Activated T-helper 1 cell treated with anti-CD3 and anti-CD28 coated beads, Interleukin-12 subunit alpha, Interleukin-12 subunit beta, Interleukin-2, Interleukin-4 antibody, amounts not matched to agents 30 ng/mL and 10 ng/mL and 1 ng/mL, durations not matched to agents 14 hours and 24 hours and 36 hours (primary cell): ENCODE measurements around the gene C3AR1. TPM values are rescaled to one million over a fixed set of nuclear protein-coding genes. Genes with fewer than 3 reads are reported as not detected.

Experiments
- DNase-seq: peaks from one replicate; pipeline ENCODE4 v3.0.0; 2021; ENCODE audit warnings: low spot score
- H3K27ac Mint-ChIP-seq: one replicate; pipeline ENCODE4 v1.8.0; 2021; ENCODE audit warnings: mild to moderate bottlenecking, mixed read lengths
- H3K27me3 Mint-ChIP-seq: one replicate; pipeline ENCODE4 v1.8.0; 2022; ENCODE audit warnings: mild to moderate bottlenecking, moderate library complexity, mixed read lengths; ENCODE audit not compliant: insufficient read depth
- H3K36me3 Mint-ChIP-seq: one replicate; pipeline ENCODE4 v1.8.0; 2021; ENCODE audit warnings: low read depth, mixed read lengths
- H3K4me1 Mint-ChIP-seq: one replicate; pipeline ENCODE4 v1.8.0; 2021; ENCODE audit warnings: low read depth, mixed read lengths
- H3K4me3 Mint-ChIP-seq: one replicate; pipeline ENCODE4 v1.8.0; 2021; ENCODE audit warnings: mild to moderate bottlenecking, moderate library complexity, mixed read lengths
- H3K9me3 Mint-ChIP-seq: one replicate; pipeline ENCODE4 v1.8.0; 2021; ENCODE audit warnings: mixed read lengths
- intact Hi-C: fragments of 100-400 bp; cut with micrococcal nuclease; formaldehyde crosslinking; loops from one replicate; pipeline ENCODE4 v1.15.1; 2024
- total RNA-seq: library from RNA; stranded (reverse); gene quantifications from 2 replicates; pipeline ENCODE4 v1.2.3, GENCODE V29; 2022

The C3AR1 gene
- total RNA-seq, 1 donor from 2014 or later, result 0.60 TPM

- H3K27ac Mint-ChIP-seq, result no peak overlapping the region
Observed at GRCh38 chr12:8050600-8051250, 15.4 kb downstream of the C3AR1 start.

GRCh38 chr12:8048906-8049305 is 17.3 kb downstream of the C3AR1 start:
- Mint-ChIP-seq H3K4me1 (peaks cover 18% of the 10 kb centered on the region), H3K9me3 (no peaks in the 10 kb centered on the region), H3K36me3 (peaks cover 51% of the 10 kb centered on the region), H3K4me3 (no peak overlapping the region), H3K27me3 (no peaks in the 10 kb centered on the region), H3K27ac (no peak overlapping the region)
- intact Hi-C loops, result no loop called here
- DNase-seq, result no peak

More at GRCh38 chr12:8050600-8051250, 15.4 kb downstream of the C3AR1 start:
- intact Hi-C loops, result no loop called here
- Mint-ChIP-seq H3K4me3 (no peak overlapping the region), H3K27me3 (no peaks in the 10 kb centered on the region), H3K36me3 (peaks cover 56% of the 10 kb centered on the region), H3K4me1 (peaks cover 18% of the 10 kb centered on the region), H3K9me3 (no peaks in the 10 kb centered on the region)
- DNase-seq, result no peak

GRCh38 chr12:8047842-8048241 is 18.3 kb downstream of the C3AR1 start:
- no peak overlapping the region for H3K4me3 Mint-ChIP-seq
- peaks cover 18% of the 10 kb centered on the region for H3K4me1 Mint-ChIP-seq
- no peak overlapping the region for H3K27ac Mint-ChIP-seq
- intact Hi-C loops, result no loop called here
- peaks cover 54% of the 10 kb centered on the region for H3K36me3 Mint-ChIP-seq
- no peak for DNase-seq
- no peaks in the 10 kb centered on the region for H3K27me3 Mint-ChIP-seq
- no peaks in the 10 kb centered on the region for H3K9me3 Mint-ChIP-seq

- Mint-ChIP-seq H3K4me1 (peaks cover 18% of the 10 kb centered on the region), H3K36me3 (peaks cover 47% of the 10 kb centered on the region), H3K27me3 (no peaks in the 10 kb centered on the region), H3K9me3 (no peaks in the 10 kb centered on the region), H3K27ac (no peak overlapping the region), H3K4me3 (no peak overlapping the region)
- intact Hi-C loops, result loop anchor here (1.0 kb wide), 3 partner anchors 32 to 186 kb away; no protein-coding TSS in a partner anchor
- DNase-seq, result peak; percentile 65
Observed at GRCh38 chr12:8045952-8046944, 19.9 kb downstream of the C3AR1 start.

GRCh38 chr12:8040791-8041190 is 25.4 kb downstream of the C3AR1 start:
- Mint-ChIP-seq H3K36me3 (peaks cover 26% of the 10 kb centered on the region), H3K4me3 (no peak overlapping the region), H3K27me3 (no peaks in the 10 kb centered on the region), H3K27ac (no peak overlapping the region), H3K4me1 (peaks cover 35% of the 10 kb centered on the region), H3K9me3 (no peaks in the 10 kb centered on the region)
- DNase-seq, result no peak
- intact Hi-C loops, result no loop called here

- H3K36me3 Mint-ChIP-seq, result peaks cover 16% of the 10 kb centered on the region
Observed at GRCh38 chr12:8038659-8039114, 27.5 kb downstream of the C3AR1 start.

GRCh38 chr12:8037947-8038346 is 28.2 kb downstream of the C3AR1 start:
- DNase-seq, result no peak
- intact Hi-C loops, result no loop called here
- Mint-ChIP-seq H3K9me3 (no peaks in the 10 kb centered on the region), H3K27me3 (no peaks in the 10 kb centered on the region), H3K4me3 (peak overlapping the region; percentile 20), H3K36me3 (peaks cover 14% of the 10 kb centered on the region), H3K27ac (no peak overlapping the region), H3K4me1 (peaks cover 62% of the 10 kb centered on the region)

More at GRCh38 chr12:8038659-8039114, 27.5 kb downstream of the C3AR1 start:
- Mint-ChIP-seq H3K27ac (peak overlapping the region; percentile 14), H3K27me3 (no peaks in the 10 kb centered on the region), H3K4me3 (peak overlapping the region; percentile 32), H3K9me3 (no peaks in the 10 kb centered on the region), H3K4me1 (peaks cover 55% of the 10 kb centered on the region)
- DNase-seq, result no peak
- intact Hi-C loops, result no loop called here

GRCh38 chr12:8037046-8037663 is 29.0 kb downstream of the C3AR1 start:
- intact Hi-C loops, result no loop called here
- H3K4me3 Mint-ChIP-seq, result peak overlapping the region; percentile 0
- peaks cover 63% of the 10 kb centered on the region for H3K4me1 Mint-ChIP-seq
- H3K9me3 Mint-ChIP-seq, result no peaks in the 10 kb centered on the region
- H3K36me3 Mint-ChIP-seq, result peaks cover 11% of the 10 kb centered on the region
- DNase-seq, result no peak
- H3K27me3 Mint-ChIP-seq, result no peaks in the 10 kb centered on the region
- H3K27ac Mint-ChIP-seq, result no peak overlapping the region

GRCh38 chr12:8036346-8036745 is 29.8 kb downstream of the C3AR1 start:
- peaks cover 69% of the 10 kb centered on the region for H3K4me1 Mint-ChIP-seq
- DNase-seq, result no peak
- H3K4me3 Mint-ChIP-seq, result no peak overlapping the region
- peaks cover 11% of the 10 kb centered on the region for H3K36me3 Mint-ChIP-seq
- no peak overlapping the region for H3K27ac Mint-ChIP-seq
- H3K9me3 Mint-ChIP-seq, result no peaks in the 10 kb centered on the region
- H3K27me3 Mint-ChIP-seq, result no peaks in the 10 kb centered on the region
- intact Hi-C loops, result no loop called here

- H3K27me3 Mint-ChIP-seq, result no peaks in the 10 kb centered on the region
- intact Hi-C loops, result loop anchor here (1.0 kb wide), 1 partner anchor 9 kb away; no protein-coding TSS in a partner anchor
- no peaks in the 10 kb centered on the region for H3K9me3 Mint-ChIP-seq
- no peak overlapping the region for H3K27ac Mint-ChIP-seq
- DNase-seq, result no peak
- H3K4me1 Mint-ChIP-seq, result peaks cover 69% of the 10 kb centered on the region
- H3K36me3 Mint-ChIP-seq, result peaks cover 11% of the 10 kb centered on the region
- H3K4me3 Mint-ChIP-seq, result no peak overlapping the region
Observed at GRCh38 chr12:8035440-8036010, 30.6 kb downstream of the C3AR1 start.

- Mint-ChIP-seq H3K36me3 (peaks cover 11% of the 10 kb centered on the region), H3K27ac (peak overlapping the region; percentile 13), H3K4me3 (peak overlapping the region; percentile 90), H3K4me1 (peaks cover 69% of the 10 kb centered on the region), H3K27me3 (no peaks in the 10 kb centered on the region), H3K9me3 (no peaks in the 10 kb centered on the region)
- DNase-seq, result no peak
- intact Hi-C loops, result loop anchor here (1.0 kb wide), 1 partner anchor 9 kb away; no protein-coding TSS in a partner anchor
Observed at GRCh38 chr12:8034802-8035201, 31.4 kb downstream of the C3AR1 start.
